Bronchial epithelial cell (primary cell): Measurements from ENCODE around the gene HS3ST3A1. TPM values are rescaled to one million over a fixed set of nuclear protein-coding genes. Genes with fewer than 3 reads are reported as not detected.

ENCODE experiments used
- DNase-seq: peaks from one replicate; pipeline ENCODE4 v3.0.0-alpha.2; 2010; ENCODE audit warnings: low read depth
- FAIRE-seq: peaks from 2 replicates; lab custom pipeline; 2011; peaks lifted over from hg19 to GRCh38; lab: Jason Lieb, UNC
- H3K27me3 ChIP-seq: 2 replicates; pipeline ENCODE4 v1.5.1; 2011; ENCODE audit warnings: low read length; ENCODE audit not compliant: control insufficient read depth, insufficient read depth
- H3K36me3 ChIP-seq: 2 replicates; pipeline ENCODE4 v1.5.1; 2011; ENCODE audit warnings: low read length; ENCODE audit not compliant: control insufficient read depth, insufficient read depth
- H3K4me3 ChIP-seq: 2 replicates; pipeline ENCODE4 v1.5.1; 2011; ENCODE audit warnings: mild to moderate bottlenecking, low read depth, low read length, control low read depth
- total RNA-seq: library from RNA; depleted of rRNA; stranded (reverse); fragments of >200 nt; gene quantifications from 2 replicates; pipeline ENCODE4 v1.2.1, GENCODE V29; 2014
- TF ChIP-seq, protein P1 (sequence below): IDR thresholded peaks from 2 replicates; pipeline ENCODE4 v1.5.1; 2011; ENCODE audit warnings: mild to moderate bottlenecking, moderate library complexity, low read length, control low read depth, inconsistent platforms; ENCODE audit not compliant: insufficient read depth, severe bottlenecking

Gene HS3ST3A1
- total RNA-seq, 1 donor from 2014 or later: 0.53 TPM

GRCh38 chr17:13597723-13598347 lies 3.9 kb downstream of the HS3ST3A1 start:
- FAIRE-seq (no peak), DNase-seq (peak; percentile 49)
- TF ChIP-seq, protein P1, sequence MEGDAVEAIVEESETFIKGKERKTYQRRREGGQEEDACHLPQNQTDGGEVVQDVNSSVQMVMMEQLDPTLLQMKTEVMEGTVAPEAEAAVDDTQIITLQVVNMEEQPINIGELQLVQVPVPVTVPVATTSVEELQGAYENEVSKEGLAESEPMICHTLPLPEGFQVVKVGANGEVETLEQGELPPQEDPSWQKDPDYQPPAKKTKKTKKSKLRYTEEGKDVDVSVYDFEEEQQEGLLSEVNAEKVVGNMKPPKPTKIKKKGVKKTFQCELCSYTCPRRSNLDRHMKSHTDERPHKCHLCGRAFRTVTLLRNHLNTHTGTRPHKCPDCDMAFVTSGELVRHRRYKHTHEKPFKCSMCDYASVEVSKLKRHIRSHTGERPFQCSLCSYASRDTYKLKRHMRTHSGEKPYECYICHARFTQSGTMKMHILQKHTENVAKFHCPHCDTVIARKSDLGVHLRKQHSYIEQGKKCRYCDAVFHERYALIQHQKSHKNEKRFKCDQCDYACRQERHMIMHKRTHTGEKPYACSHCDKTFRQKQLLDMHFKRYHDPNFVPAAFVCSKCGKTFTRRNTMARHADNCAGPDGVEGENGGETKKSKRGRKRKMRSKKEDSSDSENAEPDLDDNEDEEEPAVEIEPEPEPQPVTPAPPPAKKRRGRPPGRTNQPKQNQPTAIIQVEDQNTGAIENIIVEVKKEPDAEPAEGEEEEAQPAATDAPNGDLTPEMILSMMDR: peak; percentile 57
- no peaks in the 10 kb centered on the region for H3K36me3 ChIP-seq
- no peak overlapping the region for H3K4me3 ChIP-seq
- peaks cover 11% of the 10 kb centered on the region for H3K27me3 ChIP-seq

DNA sequence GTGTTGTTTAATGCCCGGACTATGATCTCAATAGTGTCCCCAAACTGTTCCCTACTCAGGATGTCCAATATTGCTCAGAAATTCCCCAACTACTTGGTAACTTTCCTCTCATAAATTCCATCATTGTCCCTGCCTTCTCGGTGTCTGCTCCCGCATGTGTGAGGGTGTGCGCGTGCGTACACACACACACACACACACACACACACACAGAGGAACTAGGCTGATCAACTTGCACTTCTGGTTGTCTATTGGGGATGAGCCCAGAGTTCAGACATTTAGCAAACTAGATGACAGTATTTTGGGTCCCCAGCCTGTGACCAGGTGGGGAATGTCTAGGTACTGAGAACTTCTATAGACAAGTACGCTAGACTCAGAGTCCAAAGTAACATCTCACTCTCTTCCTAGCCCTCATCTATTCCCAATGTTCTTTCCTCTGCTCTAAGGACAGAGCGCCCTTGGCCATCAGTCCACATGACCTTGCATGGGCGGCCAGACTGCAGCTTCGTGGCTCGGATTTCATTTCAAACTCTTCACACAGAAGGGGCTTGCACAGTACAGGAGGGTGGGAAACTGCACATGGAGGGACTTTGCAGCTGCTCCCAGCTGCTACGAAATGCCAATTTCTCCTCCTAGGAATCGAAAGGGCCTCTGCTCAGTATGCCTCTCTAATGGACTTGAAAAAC lies 5.3 kb downstream of the HS3ST3A1 start:
- H3K36me3 ChIP-seq: no peaks in the 10 kb centered on the region
- H3K4me3 ChIP-seq: no peak overlapping the region
- TF ChIP-seq, protein P1: no peak
- no peak for FAIRE-seq
- DNase-seq: no peak
- peaks cover 10% of the 10 kb centered on the region for H3K27me3 ChIP-seq

DNA sequence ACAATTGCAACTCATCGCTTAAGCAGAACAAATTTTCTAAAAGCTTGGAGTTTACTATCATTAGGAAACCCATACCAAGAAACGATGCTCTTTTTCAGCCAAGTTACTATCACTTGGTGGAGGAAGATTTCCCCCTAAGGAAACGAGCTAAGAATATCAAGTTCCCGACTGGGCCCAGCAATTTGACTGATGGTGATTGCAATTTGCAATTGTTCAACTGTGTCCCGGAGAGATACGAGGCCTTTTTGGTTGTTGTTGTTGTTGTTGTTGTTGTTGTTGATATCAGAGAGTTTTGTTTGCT lies 6.2 kb downstream of the HS3ST3A1 start:
- DNase-seq: no peak
- H3K27me3 ChIP-seq: peaks cover 5% of the 10 kb centered on the region
- TF ChIP-seq, protein P1: no peak
- no peak overlapping the region for H3K4me3 ChIP-seq
- H3K36me3 ChIP-seq: no peaks in the 10 kb centered on the region
- no peak for FAIRE-seq

GRCh38 chr17:13594762-13595598 lies 6.7 kb downstream of the HS3ST3A1 start:
- peaks cover 2% of the 10 kb centered on the region for H3K27me3 ChIP-seq
- no peaks in the 10 kb centered on the region for H3K36me3 ChIP-seq
- FAIRE-seq (peak; percentile 55), DNase-seq (peak; percentile 62)
- no peak overlapping the region for H3K4me3 ChIP-seq
- TF ChIP-seq, protein P1: peak; percentile 74

DNA sequence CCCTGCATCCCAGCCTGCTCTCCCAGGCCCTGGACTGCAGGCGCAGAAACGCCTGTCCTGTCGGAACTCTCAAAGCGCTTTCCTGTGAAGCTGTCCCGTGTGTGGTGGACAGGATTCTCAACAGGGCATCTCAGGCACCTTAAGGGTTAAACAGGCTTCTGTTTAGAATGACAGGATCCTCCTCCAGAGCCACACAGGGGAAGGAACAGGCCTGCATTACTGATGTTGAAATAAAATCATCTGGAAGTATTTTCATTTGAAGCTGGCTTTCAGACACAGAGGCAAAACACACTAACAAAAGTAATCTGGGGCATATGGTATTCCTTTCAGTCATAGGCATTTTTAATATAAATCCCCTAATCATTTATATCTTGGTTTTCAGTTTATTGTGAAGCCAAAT lies 7.4 kb downstream of the HS3ST3A1 start:
- no peak for DNase-seq
- FAIRE-seq: no peak
- Histone ChIP-seq H3K27me3 (no peaks in the 10 kb centered on the region), H3K4me3 (no peak overlapping the region), H3K36me3 (no peaks in the 10 kb centered on the region)
- TF ChIP-seq, protein P1: no peak
